ENCODE results near the gene CD82. TPM values are rescaled to one million over a fixed set of nuclear protein-coding genes. Genes with fewer than 3 reads are reported as not detected.

Gene CD82
- total RNA-seq, 1 experiment from 2014 or later = 4.5 TPM

DNA sequence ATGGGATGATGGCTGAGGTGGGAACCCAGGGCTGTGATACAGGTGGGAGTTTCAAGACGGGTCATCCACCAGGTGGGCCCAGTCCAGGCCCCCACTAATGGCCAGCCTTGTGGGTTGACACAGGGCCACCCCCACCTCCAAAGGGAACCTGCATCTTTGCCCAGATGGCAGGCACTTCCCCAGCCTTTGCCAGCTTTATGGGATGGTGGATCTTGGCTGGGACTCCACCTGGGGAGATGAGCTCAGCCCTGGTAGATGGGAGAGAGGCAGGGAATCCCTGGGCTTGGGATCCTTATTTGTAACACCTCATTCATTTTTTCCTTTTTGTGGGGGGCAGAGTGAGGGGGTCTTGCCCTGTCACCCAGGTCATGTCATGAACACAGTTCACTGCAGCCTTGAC is 33.4 kb downstream of the CD82 start:
- Histone ChIP-seq H3K56ac (ENCODE audit: insufficient read length, low read depth, low read length) (no peak overlapping the region), H2BK12ac (ENCODE audit: insufficient read length, low read depth, low read length) (no peak overlapping the region), H3K9me3 (ENCODE audit: control insufficient read depth, low read depth, low read length) (no peaks in the 10 kb centered on the region), H2BK120ac (ENCODE audit: low read depth, low read length, poor library complexity, severe bottlenecking) (no peak overlapping the region), H3K79me1 (ENCODE audit: insufficient read depth, low read depth, low read length, poor library complexity, severe bottlenecking) (no peaks in the 10 kb centered on the region), H3T11ph (ENCODE audit: low read length) (no peak overlapping the region), H3K27me3 (ENCODE audit: insufficient read depth, low read length) (no peaks in the 10 kb centered on the region), H3K23me2 (ENCODE audit: insufficient read length, low read depth, low read length, poor library complexity, severe bottlenecking) (no peaks in the 10 kb centered on the region), H4K5ac (ENCODE audit: insufficient read length, low read depth, low read length) (no peak overlapping the region), H3K18ac (ENCODE audit: insufficient read length, low read depth, low read length) (no peak overlapping the region), H2AK5ac (ENCODE audit: insufficient read length, low read length) (no peak overlapping the region), H2AFZ (ENCODE audit: low read length) (no peak overlapping the region), H4K8ac (replicated peaks; ENCODE audit: insufficient read length, low read depth, low read length) (no peak overlapping the region), H3K79me2 (ENCODE audit: insufficient read depth, low read length) (no peaks in the 10 kb centered on the region), H3K14ac (ENCODE audit: insufficient read depth, low read length) (no peak overlapping the region), H3K27ac (ENCODE audit: insufficient read length, low read depth, low read length) (no peak overlapping the region), H2BK15ac (ENCODE audit: low read depth, low read length) (no peak overlapping the region), H2BK20ac (ENCODE audit: low read depth, low read length, poor library complexity, severe bottlenecking) (no peak overlapping the region), H4K91ac (ENCODE audit: insufficient read length, low read depth, low read length) (no peak overlapping the region), H3K9ac (ENCODE audit: extremely low read depth, insufficient read length, low read length) (no peak overlapping the region), H3K4ac (ENCODE audit: low read depth, low read length) (no peak overlapping the region), H3K4me1 (ENCODE audit: insufficient read depth, low read length) (no peaks in the 10 kb centered on the region), H3K23ac (ENCODE audit: insufficient read length, low read depth, low read length) (no peak overlapping the region), H3K4me2 (ENCODE audit: insufficient read depth, insufficient read length, low read length) (no peak overlapping the region), H4K20me1 (ENCODE audit: control insufficient read depth, insufficient read depth, insufficient read length) (no peaks in the 10 kb centered on the region), H2BK5ac (ENCODE audit: insufficient read length, low read length) (no peak overlapping the region)
- TF ChIP-seq, protein P1, sequence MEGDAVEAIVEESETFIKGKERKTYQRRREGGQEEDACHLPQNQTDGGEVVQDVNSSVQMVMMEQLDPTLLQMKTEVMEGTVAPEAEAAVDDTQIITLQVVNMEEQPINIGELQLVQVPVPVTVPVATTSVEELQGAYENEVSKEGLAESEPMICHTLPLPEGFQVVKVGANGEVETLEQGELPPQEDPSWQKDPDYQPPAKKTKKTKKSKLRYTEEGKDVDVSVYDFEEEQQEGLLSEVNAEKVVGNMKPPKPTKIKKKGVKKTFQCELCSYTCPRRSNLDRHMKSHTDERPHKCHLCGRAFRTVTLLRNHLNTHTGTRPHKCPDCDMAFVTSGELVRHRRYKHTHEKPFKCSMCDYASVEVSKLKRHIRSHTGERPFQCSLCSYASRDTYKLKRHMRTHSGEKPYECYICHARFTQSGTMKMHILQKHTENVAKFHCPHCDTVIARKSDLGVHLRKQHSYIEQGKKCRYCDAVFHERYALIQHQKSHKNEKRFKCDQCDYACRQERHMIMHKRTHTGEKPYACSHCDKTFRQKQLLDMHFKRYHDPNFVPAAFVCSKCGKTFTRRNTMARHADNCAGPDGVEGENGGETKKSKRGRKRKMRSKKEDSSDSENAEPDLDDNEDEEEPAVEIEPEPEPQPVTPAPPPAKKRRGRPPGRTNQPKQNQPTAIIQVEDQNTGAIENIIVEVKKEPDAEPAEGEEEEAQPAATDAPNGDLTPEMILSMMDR (conservative IDR thresholded peaks at IDR 0.05) = no peak
- DNase-seq = no peak
- no CpG with 5 or more reads among the region's 1 CpG for WGBS (ENCODE audit: extremely low coverage, insufficient read length, low lambda C conversion rate)
- Mint-ChIP-seq H3K36me3 (ENCODE audit: insufficient read depth in 1 of 3, low read depth in 3 of 3) (no peaks in the 10 kb centered on the region), H3K27ac (no peak overlapping the region), H3K27me3 (ENCODE audit: low read depth) (no peaks in the 10 kb centered on the region; the same call in 1 of the 2 replicates), H3K4me1 (peaks cover 17 to 39% of the 10 kb centered on the region in 2 experiments), H3K9me3 (no peaks in the 10 kb centered on the region), H3K4me3 (no peak overlapping the region)
